Rectal smooth muscle tissue (tissue), 1 donor: Measurements from ENCODE around the gene SF3B2.
"Not testable (repeated sequence)": the region's sequence is repeated elsewhere in the genome, so short reads cannot be mapped to it uniquely, and the experiment has no call there.

Source experiments
- H3K27ac ChIP-seq: one replicate; pipeline ENCODE4 v1.7.0; 2013; ENCODE audit warnings: low read depth, low read length, inconsistent platforms
- H3K27me3 ChIP-seq: one replicate; pipeline ENCODE4 v1.7.0; 2013; ENCODE audit warnings: low read length; ENCODE audit not compliant: control insufficient read depth, insufficient read depth
- H3K36me3 ChIP-seq: one replicate; pipeline ENCODE4 v1.7.0; 2013; ENCODE audit warnings: low read length; ENCODE audit not compliant: control insufficient read depth, insufficient read depth
- H3K4me1 ChIP-seq: one replicate; pipeline ENCODE4 v1.7.0; 2013; ENCODE audit warnings: low read length; ENCODE audit not compliant: control insufficient read depth, insufficient read depth
- H3K4me3 ChIP-seq: one replicate; pipeline ENCODE4 v1.7.0; 2013; ENCODE audit warnings: low read length
- H3K9ac ChIP-seq: one replicate; pipeline ENCODE4 v1.7.0; 2013; ENCODE audit warnings: low read length

SF3B2 gene

DNA sequence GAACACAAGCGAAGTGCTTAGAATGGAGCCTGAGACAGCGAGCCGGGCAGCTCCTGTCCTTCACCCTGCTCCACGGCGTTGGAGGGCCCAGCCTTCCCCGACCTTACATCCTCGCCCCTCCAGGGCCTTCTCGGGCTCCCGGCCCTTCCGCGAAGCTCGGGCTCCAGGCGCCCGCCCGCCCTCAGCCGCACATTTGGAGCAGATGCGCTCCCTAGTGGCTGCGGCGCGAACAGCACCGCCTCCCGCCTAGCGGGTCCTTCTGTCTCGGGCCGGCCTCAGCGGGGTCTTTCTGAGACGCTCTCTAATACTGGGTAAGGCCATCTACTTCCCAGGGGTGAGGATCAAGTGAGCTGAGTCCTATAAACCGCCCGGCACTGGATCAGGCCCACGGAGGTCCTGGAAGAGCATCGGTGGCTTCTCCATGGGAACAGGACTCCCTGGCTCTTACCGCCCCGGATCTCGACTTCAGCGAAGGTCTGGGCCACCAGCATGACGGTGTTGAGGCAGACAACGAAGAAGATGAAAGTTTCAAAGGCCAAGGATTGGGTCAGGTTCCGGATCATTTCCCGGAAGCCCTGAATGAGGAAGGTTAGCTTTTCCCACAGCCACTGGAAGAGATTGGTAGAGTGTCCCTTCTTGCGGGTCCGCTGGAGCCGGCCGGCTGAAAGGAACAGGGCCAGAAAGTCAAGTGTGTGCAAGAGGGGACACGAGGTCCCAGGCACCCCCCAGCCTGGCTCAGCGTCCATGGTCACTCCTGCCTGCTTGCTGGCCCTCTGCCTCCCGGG is 29.6 kb upstream of the SF3B2 start:
- Histone ChIP-seq H3K27ac (no peak overlapping the region), H3K9ac (no peak overlapping the region), H3K4me3 (peak overlapping the region; percentile 41)

DNA sequence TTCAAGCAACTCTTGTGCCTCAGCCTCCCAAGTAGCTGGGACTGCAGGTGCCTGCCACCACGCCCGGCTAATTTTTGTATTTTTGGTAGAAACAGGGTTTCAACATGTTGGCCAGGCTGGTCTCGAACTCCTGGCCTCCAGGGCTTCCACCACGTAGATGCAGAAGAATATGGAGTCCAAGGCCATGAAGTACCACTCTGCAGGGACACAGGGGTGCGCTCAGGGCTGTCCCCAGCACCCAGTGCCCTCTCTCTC is 29.1 kb upstream of the SF3B2 start:
- not testable (repeated sequence) for H3K27me3 ChIP-seq, H3K27ac ChIP-seq, H3K4me3 ChIP-seq, H3K9ac ChIP-seq, H3K4me1 ChIP-seq, H3K36me3 ChIP-seq

More for the DNA sequence above, 29.6 kb upstream of the SF3B2 start:
- no peaks in the 10 kb centered on the region for H3K36me3 ChIP-seq
- no peaks in the 10 kb centered on the region for H3K4me1 ChIP-seq
- H3K27me3 ChIP-seq, result no peaks in the 10 kb centered on the region

DNA sequence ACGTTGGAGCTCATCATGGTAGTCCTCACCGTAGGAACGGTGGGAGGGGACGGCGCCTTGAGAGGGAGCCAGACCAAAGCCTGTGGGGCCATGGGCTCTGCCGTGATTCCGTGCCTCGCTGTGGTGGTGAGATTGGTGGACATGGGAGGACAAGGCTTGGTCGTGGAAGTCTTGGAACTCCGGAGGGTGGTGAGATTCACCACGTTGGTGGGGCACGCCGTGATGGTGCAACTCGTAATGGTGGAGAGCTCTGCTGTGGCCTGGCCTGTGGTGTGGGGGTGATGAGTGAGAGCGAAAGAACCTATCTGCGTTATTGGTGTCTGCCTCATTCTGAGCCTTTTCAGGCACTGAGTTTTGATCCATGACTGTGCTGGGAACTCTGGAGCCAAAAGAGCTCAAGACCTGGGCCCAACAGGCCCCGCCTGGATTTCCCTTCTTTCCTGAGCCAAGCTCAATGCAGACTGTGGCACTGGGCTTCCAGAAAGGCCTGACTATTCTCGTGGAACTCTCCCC is 26.1 kb upstream of the SF3B2 start, which contains the start of gene CATSPER1:
Gene CATSPER1 (minus strand): TSS at position 463 of the 513 bp plus-strand sequence. CDS start 100 bp downstream, at position 363.
- Histone ChIP-seq H3K27me3 (no peaks in the 10 kb centered on the region), H3K27ac (no peak within 1 kb of the TSS), H3K9ac (no peak within 1 kb of the TSS), H3K36me3 (no peaks in the 10 kb centered on the region), H3K4me3 (no peak within 1 kb of the TSS), H3K4me1 (no peaks in the 10 kb centered on the region)

DNA sequence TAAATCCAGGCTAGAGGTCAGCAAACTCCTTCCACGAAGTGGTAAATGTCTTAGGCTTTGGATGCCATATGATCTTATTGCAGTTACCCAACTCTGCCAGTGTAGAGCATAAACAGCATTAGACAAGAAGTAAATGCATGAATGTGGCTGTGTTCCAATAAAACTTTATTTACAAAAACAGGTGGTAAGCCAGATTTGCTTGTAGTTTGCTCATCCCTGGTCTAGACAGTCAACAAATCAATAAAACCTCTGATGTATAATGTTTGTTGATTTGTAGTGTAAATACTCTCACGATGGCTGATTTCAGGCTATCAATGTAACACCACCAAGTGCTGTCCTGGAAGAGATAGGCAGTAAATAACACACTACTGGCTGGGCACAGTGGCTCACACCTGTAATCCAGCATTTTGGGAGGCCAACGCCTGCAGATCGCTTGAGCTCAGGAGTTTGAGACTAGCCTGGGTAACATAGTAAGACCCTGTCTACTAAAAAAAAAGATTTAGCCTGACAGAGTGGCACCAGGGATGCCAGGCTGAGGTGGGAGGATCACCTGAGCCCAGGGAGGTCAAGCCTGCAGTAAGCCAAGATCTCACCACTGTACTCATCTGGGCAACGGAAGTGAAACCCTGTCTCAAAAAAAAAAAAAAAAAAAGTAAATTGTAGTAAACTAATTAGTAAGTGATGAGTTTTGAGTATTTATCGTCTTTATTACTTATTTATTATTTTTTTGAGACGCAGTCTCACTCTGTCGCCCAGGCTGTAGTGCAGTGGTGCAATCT is 19.0 kb upstream of the SF3B2 start:
- Histone ChIP-seq H3K36me3 (no peaks in the 10 kb centered on the region), H3K4me1 (no peaks in the 10 kb centered on the region), H3K27me3 (no peaks in the 10 kb centered on the region), H3K4me3 (no peak overlapping the region), H3K9ac (no peak overlapping the region), H3K27ac (no peak overlapping the region)

DNA sequence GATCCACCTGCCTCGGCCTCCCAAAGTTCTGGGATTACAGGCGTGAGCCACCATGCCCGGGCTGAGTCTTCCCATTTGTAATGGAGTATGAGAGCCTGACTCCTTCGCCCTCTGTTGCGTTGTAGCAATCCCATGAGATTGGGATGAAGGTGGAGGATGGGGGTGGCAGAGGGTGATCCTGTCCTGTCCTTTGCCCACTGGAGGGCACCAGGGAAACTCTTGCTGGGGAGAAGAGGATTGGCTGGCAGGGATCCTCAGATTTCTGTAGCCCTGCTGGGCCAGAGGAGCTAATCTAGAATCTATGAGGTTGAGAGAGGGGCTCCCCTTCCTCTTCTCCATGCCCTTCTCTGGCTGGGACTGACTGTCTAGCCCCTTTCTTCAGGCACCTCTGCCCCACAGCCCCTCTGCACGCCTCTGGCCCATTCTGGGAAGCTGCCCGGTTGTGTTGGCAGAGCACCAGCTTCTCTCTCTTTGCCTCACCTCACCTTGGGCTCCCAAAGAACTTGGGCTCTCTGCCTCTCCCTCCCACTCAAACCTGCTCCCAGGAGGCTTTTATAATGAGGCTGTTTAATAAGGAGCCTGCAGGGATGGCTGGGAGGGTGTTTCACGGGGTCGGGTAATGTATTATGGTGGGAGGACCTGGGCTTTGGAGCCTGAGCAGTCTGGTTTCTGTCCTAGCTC is 16.4 kb upstream of the SF3B2 start:
- Histone ChIP-seq H3K4me1 (no peaks in the 10 kb centered on the region), H3K4me3 (no peak overlapping the region), H3K27me3 (no peaks in the 10 kb centered on the region), H3K36me3 (no peaks in the 10 kb centered on the region), H3K27ac (no peak overlapping the region), H3K9ac (no peak overlapping the region)

DNA sequence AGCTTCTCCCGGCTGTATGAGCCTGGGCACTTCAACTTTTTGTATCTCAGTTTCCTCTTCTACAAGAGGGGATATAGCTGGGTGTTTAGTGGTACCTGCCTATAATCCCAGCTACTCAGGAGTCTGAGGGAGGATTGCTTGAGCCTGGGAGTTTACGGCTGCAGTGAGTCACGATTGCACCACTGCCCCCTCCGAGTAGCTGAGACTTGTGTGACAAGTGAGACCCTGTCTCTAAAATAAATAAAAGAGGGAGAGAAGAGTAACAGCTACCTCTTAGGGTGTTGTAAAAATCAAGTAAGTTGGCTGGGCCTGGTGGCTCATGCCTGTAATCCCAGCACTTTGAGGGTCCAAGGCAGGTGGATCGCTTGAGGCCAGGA is 15.8 kb upstream of the SF3B2 start:
- H3K9ac ChIP-seq, result no peak overlapping the region
- no peaks in the 10 kb centered on the region for H3K4me1 ChIP-seq
- no peak overlapping the region for H3K4me3 ChIP-seq
- H3K27ac ChIP-seq, result no peak overlapping the region
- no peaks in the 10 kb centered on the region for H3K36me3 ChIP-seq
- no peaks in the 10 kb centered on the region for H3K27me3 ChIP-seq

DNA sequence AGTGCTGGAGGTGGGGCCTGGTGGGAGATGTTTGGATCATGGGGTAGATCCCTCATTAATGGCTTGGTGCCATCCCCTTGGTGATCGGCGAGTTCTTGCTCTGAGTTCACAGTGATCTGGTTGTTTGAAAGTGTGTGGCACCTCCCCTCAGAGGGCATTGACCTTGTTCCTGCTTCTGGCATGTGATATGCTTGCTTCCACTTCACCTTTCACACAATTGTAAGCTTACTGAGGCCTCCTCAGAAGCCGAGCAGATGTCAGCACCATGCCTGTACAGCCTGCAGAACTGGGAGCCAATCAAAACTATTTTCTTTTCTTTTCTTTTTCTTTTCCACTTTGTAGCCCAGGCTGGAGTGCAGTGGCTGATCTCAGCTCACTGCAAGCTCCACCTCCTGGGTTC is 14.8 kb upstream of the SF3B2 start:
- Histone ChIP-seq H3K27me3 (no peaks in the 10 kb centered on the region), H3K9ac (no peak overlapping the region), H3K4me3 (no peak overlapping the region), H3K4me1 (no peaks in the 10 kb centered on the region), H3K36me3 (no peaks in the 10 kb centered on the region), H3K27ac (no peak overlapping the region)

DNA sequence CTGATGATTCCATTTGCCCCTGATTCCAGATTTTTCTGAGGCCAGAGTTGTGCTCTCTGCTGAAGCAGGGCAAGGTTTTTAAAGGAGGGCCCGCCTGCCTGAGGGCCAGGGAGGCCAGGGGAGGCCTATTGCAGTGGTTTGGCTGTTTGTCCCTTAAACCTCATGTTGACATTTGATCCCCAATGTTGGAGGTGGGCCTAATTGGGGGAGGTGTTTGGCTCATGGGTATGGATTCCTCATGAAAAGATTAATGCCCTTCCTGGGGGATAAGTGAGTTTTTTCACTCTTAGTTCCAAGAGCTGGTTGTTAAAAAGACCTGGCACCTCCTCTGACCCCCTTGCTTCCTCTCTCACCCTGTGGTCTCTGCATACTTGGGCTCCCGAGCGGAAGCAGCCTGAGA is 12.4 kb upstream of the SF3B2 start:
- Histone ChIP-seq H3K4me3 (no peak overlapping the region), H3K27me3 (no peaks in the 10 kb centered on the region), H3K9ac (no peak overlapping the region), H3K27ac (no peak overlapping the region), H3K4me1 (no peaks in the 10 kb centered on the region), H3K36me3 (no peaks in the 10 kb centered on the region)

DNA sequence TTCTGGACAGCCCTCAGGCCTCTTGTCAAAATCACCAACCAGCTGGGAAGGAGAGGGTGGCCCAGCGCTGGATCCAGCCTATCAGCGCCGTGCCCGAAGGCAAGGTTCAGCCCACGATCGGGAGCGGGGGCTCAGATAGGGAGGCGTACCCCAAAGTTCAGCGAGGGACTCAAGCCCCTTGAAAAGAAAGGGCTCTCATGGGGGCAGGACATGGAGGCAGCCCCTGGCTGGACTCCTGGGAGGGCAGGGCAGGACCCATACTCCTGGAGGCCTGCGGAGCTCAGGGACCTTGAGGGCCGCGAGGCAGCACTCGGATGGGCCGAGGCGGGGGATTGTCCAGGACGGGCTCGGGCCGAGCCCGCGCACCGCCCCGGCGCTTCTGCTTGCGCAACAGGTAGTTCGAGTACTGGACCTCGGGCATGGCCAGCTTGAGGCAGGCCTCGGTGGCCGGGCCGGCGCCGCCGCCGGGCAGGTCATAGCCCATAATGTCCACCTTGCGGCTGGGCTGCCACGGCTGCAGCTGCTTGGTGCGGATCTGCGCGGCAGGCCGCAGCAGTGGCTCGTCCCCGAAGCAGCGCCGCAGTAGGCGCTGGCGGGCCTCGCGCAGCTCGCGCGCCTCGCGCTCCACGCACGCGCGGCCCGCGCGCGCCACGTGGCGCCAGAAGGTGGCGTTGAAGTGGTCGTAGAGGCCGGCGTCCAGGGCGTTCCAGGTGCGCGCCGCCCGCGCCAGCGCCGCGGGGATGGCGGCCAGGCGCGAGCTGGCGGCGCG is 9.8 kb upstream of the SF3B2 start:
- Histone ChIP-seq H3K27me3 (no peaks in the 10 kb centered on the region), H3K36me3 (no peaks in the 10 kb centered on the region), H3K4me3 (no peak overlapping the region), H3K4me1 (no peaks in the 10 kb centered on the region), H3K27ac (no peak overlapping the region), H3K9ac (no peak overlapping the region)

DNA sequence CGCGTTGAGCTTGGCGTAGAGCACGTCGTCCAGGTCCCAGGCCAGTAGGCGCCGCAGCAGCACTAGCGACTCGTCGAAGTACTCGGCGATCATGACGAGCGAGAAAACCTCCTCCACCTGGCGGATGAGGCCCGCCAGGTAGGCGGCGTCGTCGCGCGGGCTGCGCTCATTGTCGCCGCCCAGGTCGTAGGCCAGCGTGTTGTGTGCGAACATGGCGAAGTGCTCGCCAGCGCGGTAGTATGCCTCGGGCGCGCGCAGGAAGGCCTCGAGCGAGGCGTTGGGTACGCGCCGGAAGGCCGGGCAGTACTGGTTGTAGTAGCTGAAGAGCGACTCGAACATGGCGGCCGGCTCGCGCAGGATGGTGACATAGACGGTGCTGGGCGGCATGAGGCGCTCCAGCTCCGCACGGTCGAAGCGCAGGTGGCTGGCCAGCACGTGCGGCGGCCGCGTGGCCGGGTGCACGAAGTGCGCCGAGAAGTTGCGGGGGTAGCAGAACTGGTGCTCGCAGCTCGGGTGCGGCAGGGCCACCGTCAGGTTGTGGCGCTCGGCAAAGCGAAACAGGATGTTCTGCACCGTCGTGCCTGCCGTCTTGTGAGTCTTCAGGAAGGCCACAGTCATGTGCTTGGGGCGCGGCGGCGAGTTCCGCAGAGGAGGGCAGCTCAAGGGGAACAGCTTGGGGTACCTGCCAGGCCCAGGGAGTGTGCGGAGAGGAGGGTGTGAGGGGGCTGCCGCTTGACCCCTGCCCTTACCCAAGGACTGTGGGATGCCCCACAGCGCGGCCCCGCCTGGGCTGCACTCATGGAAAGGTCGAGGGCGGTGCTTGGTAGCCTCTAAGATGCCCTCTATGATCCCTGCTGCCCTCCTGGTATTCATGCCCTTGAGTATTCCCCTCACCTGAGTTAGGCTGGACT is 8.9 kb upstream of the SF3B2 start:
- no peak overlapping the region for H3K27ac ChIP-seq
- H3K4me3 ChIP-seq, result no peak overlapping the region
- no peaks in the 10 kb centered on the region for H3K4me1 ChIP-seq
- H3K27me3 ChIP-seq, result no peaks in the 10 kb centered on the region
- no peak overlapping the region for H3K9ac ChIP-seq
- H3K36me3 ChIP-seq, result no peaks in the 10 kb centered on the region

DNA sequence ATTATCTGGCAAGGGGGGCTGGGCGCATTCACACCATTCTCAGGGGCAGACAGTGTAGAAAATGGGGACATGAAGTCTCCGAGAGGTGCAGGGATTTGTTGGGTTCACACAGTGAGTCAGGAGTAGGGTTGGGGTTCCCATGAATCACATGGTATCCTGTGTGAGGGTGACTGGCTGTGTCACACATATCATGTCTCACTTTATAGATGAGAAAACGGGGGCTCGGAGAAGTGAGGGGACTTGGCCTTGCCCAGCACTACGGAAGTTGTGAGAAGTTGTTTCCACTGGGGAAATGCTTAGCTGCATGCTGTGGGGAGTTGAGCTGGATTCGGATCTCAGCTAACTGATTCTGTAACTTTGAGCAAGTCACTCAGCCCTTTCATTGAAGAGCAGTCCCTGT is 7.4 kb upstream of the SF3B2 start:
- no peaks in the 10 kb centered on the region for H3K4me1 ChIP-seq
- no peak overlapping the region for H3K27ac ChIP-seq
- H3K4me3 ChIP-seq, result no peak overlapping the region
- H3K27me3 ChIP-seq, result peaks cover 6% of the 10 kb centered on the region
- H3K9ac ChIP-seq, result no peak overlapping the region
- no peaks in the 10 kb centered on the region for H3K36me3 ChIP-seq
